ENCODE data around the gene TRAK1.

DNA sequence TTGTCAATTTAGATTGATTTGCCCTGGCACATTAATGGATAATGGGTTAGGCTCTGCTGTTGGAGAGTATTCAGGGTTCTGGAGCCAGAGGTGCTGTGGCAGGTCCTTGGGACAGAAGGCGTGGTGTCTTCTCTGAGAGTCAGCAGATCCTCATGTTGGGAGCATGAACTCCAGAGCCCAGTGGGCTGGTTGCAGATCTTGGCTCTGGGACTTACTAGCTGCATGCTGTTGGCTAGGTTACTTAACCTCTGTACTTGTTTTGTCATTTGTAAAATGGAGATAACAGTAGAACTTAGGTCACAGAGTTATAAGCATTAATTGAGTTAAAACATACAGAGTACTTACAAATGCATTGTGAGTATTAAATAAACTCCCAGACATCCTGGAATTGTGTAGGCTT lies 97.2 kb downstream of the TRAK1 start:
- TF ChIP-seq, protein P1, sequence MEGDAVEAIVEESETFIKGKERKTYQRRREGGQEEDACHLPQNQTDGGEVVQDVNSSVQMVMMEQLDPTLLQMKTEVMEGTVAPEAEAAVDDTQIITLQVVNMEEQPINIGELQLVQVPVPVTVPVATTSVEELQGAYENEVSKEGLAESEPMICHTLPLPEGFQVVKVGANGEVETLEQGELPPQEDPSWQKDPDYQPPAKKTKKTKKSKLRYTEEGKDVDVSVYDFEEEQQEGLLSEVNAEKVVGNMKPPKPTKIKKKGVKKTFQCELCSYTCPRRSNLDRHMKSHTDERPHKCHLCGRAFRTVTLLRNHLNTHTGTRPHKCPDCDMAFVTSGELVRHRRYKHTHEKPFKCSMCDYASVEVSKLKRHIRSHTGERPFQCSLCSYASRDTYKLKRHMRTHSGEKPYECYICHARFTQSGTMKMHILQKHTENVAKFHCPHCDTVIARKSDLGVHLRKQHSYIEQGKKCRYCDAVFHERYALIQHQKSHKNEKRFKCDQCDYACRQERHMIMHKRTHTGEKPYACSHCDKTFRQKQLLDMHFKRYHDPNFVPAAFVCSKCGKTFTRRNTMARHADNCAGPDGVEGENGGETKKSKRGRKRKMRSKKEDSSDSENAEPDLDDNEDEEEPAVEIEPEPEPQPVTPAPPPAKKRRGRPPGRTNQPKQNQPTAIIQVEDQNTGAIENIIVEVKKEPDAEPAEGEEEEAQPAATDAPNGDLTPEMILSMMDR (IDR thresholded peaks at IDR 0.05), result no peak
- no peak for TF ChIP-seq POLR2A (IDR thresholded peaks at IDR 0.05)

Data from breast epithelium (tissue), 3 donors.